Measurements from ENCODE around the gene NFKBIZ.

NFKBIZ gene, protein sequence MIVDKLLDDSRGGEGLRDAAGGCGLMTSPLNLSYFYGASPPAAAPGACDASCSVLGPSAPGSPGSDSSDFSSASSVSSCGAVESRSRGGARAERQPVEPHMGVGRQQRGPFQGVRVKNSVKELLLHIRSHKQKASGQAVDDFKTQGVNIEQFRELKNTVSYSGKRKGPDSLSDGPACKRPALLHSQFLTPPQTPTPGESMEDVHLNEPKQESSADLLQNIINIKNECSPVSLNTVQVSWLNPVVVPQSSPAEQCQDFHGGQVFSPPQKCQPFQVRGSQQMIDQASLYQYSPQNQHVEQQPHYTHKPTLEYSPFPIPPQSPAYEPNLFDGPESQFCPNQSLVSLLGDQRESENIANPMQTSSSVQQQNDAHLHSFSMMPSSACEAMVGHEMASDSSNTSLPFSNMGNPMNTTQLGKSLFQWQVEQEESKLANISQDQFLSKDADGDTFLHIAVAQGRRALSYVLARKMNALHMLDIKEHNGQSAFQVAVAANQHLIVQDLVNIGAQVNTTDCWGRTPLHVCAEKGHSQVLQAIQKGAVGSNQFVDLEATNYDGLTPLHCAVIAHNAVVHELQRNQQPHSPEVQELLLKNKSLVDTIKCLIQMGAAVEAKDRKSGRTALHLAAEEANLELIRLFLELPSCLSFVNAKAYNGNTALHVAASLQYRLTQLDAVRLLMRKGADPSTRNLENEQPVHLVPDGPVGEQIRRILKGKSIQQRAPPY
- long read RNA-seq, result 0 reads

DNA sequence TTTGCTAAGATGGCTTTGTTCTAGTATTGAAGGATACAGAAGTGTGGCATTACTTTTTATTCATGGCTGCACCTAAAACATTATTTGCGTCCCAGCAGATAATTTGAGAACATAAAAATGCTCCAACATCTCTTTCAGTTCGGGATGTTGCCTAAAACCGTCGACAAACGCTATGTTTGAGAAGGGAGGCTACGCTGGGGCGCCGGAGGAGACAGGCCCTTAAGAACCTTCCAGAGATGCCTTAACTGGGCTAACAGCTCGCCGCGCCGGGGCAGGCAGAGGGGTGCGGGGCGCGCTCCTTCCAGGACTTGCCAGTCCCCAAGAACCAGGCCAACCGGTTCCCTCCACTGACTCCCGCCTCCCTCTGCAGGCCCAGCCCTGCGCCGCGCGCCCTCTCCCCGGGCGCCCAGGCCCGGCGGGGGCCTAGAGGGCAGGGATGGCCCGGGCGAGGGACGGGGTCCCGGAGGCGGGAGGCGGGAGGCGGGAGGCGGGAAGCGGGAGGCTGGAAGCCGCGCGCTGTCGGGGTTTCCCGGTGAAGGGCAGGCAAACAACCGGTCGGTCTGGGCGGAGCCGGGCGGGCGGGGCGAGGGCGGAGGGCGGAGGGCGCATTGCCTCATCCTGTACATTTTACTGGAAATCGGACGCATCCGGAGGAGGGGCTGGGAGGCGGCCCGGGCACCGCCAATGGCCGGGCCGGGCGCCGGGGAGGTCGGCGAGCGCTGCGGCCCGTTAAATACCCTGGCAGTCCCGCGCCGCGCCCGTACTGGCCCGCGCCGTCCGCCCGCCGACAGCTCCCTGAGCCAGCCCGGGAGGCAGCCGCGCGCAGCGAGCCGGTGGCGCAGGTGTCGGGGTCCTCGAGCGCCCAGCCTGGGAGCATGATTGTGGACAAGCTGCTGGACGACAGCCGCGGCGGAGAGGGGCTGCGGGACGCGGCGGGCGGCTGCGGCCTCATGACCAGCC, at the start of gene NFKBIZ:
Gene NFKBIZ, plus strand, starts transcription at position 761 of the 960 bp plus-strand sequence. Its CDS starts 115 bp downstream, at position 876.
- no peak within 1 kb of the TSS for H3K27ac ChIP-seq (replicated peaks)
- peaks cover 9% of the 10 kb centered on the region for H3K27me3 ChIP-seq (ENCODE audit: insufficient read depth, poor library complexity, severe bottlenecking)
- peak in 1 of 2 experiments; percentile 80 for DNase-seq (ENCODE audit: low read depth in 1 of 2, low spot score in 1 of 2)
- TF ChIP-seq GABPA (IDR thresholded peaks at IDR 0.05; ENCODE audit: low read depth), result no peak
- TF ChIP-seq, protein P1, sequence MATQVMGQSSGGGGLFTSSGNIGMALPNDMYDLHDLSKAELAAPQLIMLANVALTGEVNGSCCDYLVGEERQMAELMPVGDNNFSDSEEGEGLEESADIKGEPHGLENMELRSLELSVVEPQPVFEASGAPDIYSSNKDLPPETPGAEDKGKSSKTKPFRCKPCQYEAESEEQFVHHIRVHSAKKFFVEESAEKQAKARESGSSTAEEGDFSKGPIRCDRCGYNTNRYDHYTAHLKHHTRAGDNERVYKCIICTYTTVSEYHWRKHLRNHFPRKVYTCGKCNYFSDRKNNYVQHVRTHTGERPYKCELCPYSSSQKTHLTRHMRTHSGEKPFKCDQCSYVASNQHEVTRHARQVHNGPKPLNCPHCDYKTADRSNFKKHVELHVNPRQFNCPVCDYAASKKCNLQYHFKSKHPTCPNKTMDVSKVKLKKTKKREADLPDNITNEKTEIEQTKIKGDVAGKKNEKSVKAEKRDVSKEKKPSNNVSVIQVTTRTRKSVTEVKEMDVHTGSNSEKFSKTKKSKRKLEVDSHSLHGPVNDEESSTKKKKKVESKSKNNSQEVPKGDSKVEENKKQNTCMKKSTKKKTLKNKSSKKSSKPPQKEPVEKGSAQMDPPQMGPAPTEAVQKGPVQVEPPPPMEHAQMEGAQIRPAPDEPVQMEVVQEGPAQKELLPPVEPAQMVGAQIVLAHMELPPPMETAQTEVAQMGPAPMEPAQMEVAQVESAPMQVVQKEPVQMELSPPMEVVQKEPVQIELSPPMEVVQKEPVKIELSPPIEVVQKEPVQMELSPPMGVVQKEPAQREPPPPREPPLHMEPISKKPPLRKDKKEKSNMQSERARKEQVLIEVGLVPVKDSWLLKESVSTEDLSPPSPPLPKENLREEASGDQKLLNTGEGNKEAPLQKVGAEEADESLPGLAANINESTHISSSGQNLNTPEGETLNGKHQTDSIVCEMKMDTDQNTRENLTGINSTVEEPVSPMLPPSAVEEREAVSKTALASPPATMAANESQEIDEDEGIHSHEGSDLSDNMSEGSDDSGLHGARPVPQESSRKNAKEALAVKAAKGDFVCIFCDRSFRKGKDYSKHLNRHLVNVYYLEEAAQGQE (IDR thresholded peaks at IDR 0.05; ENCODE audit: insufficient replicate concordance, low read depth), result no peak
- TF ChIP-seq, protein P2, sequence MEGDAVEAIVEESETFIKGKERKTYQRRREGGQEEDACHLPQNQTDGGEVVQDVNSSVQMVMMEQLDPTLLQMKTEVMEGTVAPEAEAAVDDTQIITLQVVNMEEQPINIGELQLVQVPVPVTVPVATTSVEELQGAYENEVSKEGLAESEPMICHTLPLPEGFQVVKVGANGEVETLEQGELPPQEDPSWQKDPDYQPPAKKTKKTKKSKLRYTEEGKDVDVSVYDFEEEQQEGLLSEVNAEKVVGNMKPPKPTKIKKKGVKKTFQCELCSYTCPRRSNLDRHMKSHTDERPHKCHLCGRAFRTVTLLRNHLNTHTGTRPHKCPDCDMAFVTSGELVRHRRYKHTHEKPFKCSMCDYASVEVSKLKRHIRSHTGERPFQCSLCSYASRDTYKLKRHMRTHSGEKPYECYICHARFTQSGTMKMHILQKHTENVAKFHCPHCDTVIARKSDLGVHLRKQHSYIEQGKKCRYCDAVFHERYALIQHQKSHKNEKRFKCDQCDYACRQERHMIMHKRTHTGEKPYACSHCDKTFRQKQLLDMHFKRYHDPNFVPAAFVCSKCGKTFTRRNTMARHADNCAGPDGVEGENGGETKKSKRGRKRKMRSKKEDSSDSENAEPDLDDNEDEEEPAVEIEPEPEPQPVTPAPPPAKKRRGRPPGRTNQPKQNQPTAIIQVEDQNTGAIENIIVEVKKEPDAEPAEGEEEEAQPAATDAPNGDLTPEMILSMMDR (IDR thresholded peaks at IDR 0.05; ENCODE audit: insufficient read depth, low read length), result no peak
- no peak for TF ChIP-seq POLR2AphosphoS5 (IDR thresholded peaks at IDR 0.05; ENCODE audit: low read depth)
- TF ChIP-seq SPI1 (IDR thresholded peaks at IDR 0.05; ENCODE audit: borderline replicate concordance, low read depth), result no peak
- H3K4me3 ChIP-seq (replicated peaks; ENCODE audit: insufficient read depth, low read length), result peak within 1 kb of the TSS; percentile 88

DNA sequence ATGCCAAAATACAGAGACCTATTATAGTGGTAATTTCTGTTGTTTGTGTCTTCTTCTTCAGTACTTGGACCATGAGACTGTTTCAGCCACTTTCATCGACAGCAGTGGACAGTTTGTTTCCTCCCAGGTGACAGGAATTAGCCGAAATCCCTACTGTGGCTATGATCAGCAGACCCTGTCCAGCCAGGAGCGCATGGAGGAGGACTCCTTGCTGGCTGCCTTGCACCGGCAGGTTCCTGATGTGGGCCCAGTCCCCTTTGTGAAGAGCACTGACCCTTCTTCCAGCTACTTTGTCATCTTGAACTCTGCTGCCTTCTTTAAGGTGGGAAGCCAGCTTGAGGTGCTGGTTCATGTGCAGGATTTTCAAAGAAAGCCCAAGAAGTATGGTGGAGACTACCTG, 48.1 kb upstream of the NFKBIZ start:
- Histone ChIP-seq H3K4me3 (replicated peaks; ENCODE audit: insufficient read depth, low read length) (no peak overlapping the region), H3K27me3 (ENCODE audit: insufficient read depth, poor library complexity, severe bottlenecking) (no peaks in the 10 kb centered on the region), H3K27ac (replicated peaks) (no peak overlapping the region)
- no peak for DNase-seq (ENCODE audit: low read depth in 1 of 2, low spot score in 1 of 2)
- TF ChIP-seq GABPA (IDR thresholded peaks at IDR 0.05; ENCODE audit: low read depth), result no peak
- no peak for TF ChIP-seq SPI1 (IDR thresholded peaks at IDR 0.05; ENCODE audit: borderline replicate concordance, low read depth)
- TF ChIP-seq, protein P1 (IDR thresholded peaks at IDR 0.05; ENCODE audit: insufficient replicate concordance, low read depth), result no peak
- TF ChIP-seq, protein P2 (IDR thresholded peaks at IDR 0.05; ENCODE audit: insufficient read depth, low read length), result no peak
- no peak for TF ChIP-seq POLR2AphosphoS5 (IDR thresholded peaks at IDR 0.05; ENCODE audit: low read depth)

DNA sequence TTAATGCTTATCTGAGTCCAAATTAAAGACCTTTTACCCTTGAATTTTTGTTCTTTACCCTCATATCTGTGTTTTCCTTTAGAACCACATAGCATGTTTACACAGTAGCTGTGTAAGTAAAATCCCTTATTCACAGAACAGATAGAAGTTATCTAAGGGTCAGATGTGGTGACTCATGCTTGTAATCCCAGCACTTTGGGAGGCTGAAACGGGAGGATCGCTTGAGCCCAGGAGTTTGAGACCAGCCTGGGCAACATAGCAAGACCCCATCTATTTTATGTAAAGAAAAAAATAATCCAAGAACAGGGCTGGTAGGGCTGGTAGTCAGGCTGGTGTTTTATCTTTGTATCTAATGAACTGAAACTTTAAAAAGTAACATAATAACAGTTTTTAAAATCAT, 47.1 kb upstream of the NFKBIZ start:
- no peaks in the 10 kb centered on the region for H3K27me3 ChIP-seq (ENCODE audit: insufficient read depth, poor library complexity, severe bottlenecking)
- TF ChIP-seq, protein P2 (IDR thresholded peaks at IDR 0.05; ENCODE audit: insufficient read depth, low read length), result no peak
- TF ChIP-seq, protein P1 (IDR thresholded peaks at IDR 0.05; ENCODE audit: insufficient replicate concordance, low read depth), result no peak
- TF ChIP-seq SPI1 (IDR thresholded peaks at IDR 0.05; ENCODE audit: borderline replicate concordance, low read depth), result no peak
- TF ChIP-seq POLR2AphosphoS5 (IDR thresholded peaks at IDR 0.05; ENCODE audit: low read depth), result no peak
- TF ChIP-seq GABPA (IDR thresholded peaks at IDR 0.05; ENCODE audit: low read depth), result no peak

More for the DNA sequence above, 47.1 kb upstream of the NFKBIZ start:
- DNase-seq (ENCODE audit: low read depth in 1 of 2, low spot score in 1 of 2), result no peak
- H3K4me3 ChIP-seq (replicated peaks; ENCODE audit: insufficient read depth, low read length), result no peak overlapping the region
- H3K27ac ChIP-seq (replicated peaks), result no peak overlapping the region
